ENCODE measurements around the gene APLF.
"Not testable (repeated sequence)": the region's sequence is repeated elsewhere in the genome, so short reads cannot be mapped to it uniquely, and the experiment has no call there.

The APLF gene

DNA sequence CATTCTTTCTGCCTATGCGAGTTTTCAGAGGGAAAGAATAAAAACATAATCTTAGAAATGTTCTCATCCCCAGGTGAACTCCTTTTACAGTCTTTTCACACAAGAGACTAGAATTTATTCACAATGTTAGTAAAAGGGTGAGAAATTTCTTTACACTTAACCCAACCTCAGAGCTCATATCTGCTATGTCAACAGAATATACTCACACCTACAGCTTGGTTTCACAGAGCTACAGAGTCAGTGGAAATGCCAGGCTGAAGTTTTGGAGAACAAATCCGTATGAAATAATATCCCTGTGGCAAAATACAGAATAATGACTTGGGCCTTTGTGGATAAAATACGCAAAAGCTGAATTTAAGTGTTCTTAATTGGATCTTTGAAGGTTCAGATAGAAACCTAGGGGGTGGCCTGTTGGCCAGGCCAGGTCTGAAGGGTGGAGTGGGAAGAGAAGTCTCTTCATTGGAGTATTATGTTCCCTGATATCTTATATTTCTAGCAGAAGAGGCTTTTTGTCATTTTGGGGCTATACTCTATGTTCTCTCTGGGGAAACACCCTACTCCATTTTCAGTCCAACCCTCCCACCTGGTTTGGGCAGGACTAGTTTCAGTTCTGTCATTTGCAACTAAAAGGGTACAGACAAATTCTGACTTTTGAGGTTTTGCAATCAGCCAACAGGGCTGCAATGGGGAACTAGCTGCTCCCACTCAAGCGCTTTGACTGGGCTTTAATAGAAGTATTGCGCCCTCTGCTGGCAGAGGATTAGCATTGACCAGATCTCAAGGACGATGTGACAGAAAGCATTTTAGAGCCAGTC lies 26.0 kb upstream of the APLF start:
- DNase-seq, result peak; percentile 89

DNA sequence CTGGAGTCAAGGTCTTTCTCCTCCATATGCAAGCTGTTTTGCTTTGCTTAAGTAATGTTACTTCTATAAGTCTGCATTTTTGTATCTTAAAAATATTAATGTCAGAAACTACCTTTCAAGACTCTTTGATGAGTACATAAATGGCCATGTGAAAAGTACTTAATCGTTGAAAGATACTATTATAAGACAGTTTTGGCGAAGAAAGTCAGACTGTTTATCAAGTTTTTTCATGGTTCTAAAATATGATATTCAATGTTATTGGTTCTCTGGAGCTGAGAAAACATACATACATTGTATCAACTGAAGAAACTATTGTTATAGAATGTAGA lies 25.4 kb upstream of the APLF start:
- DNase-seq, result no peak

DNA sequence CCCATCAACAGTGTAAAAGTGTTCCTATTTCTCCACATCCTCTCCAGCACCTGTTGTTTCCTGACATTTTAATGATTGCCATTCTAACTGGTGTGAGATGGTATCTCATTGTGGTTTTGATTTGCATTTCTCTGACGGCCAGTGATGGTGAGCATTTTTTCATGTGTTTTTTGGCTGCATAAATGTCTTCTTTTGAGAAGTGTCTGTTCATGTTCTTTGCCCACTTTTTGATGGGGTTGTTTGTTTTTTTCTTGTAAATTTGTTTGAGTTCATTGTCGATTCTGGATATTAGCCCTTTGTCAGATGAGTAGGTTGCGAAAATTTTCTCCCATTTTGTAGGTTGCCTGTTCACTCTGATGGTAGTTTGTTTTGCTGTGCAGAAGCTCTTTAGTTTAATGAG lies 21.0 kb upstream of the APLF start:
- not testable (repeated sequence) for DNase-seq

DNA sequence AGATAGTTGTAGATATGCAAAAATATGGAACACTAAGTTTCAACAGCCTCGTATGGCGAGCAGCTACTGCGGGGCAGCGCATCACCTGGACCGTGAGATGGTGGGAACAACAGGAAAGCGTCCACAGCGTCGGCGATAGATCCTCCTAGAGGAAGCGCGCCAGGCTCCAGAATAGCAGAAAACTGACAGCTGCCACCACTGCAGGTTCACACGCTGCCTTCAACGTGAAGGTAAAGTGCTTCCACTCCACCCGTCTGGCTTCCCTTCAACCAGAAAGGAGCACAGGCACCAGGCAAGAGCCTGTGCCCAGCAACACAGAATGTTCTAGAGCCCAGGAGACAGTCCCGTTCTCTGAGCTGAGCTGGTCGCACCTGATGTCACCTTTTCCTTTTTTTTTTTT lies 20.3 kb upstream of the APLF start:
- no peak for DNase-seq

DNA sequence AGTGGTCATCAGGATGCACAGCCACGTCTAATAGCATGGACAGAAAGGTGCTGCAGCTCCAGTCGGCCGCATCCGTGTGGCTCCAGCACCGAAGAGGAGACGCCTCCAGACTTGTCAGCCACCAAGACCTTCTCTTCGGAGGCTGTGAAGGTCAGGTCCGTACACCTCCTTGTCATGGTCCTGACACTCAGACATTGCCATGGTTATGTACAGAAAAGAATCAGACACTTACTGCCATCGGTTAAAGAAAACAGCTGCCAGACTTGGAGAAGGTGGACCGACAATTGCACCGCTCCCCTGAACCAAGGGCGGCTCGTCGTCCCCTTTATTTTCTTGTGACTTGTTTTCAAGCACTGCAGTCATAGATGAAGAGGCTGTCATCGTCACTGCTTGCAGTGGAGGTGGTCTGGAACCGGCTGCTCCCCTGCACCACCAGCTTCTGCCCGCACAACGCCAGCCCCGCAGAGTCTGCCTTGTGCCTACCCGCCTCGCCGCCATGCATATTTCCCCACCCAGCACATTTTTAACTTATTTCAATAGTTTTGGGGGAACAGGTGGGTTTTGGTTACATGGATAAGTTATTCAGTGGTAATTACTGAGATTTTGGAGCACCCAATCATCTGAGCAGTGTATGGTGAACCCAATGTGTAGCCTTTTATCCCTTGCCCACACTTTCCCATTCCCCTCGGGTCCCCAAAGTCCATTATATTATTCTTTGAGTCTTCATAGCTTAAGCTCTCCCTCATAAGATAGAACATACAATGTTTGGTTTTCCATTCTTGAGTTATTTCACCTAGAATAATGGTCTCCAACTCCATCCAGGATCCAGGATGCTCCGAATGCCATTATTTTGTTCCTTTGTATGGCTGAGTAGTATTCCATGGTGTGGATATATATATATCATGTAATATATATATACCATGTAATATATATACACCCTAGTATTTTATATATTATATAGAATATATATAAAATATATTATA lies 18.4 kb upstream of the APLF start:
- DNase-seq, result no peak

DNA sequence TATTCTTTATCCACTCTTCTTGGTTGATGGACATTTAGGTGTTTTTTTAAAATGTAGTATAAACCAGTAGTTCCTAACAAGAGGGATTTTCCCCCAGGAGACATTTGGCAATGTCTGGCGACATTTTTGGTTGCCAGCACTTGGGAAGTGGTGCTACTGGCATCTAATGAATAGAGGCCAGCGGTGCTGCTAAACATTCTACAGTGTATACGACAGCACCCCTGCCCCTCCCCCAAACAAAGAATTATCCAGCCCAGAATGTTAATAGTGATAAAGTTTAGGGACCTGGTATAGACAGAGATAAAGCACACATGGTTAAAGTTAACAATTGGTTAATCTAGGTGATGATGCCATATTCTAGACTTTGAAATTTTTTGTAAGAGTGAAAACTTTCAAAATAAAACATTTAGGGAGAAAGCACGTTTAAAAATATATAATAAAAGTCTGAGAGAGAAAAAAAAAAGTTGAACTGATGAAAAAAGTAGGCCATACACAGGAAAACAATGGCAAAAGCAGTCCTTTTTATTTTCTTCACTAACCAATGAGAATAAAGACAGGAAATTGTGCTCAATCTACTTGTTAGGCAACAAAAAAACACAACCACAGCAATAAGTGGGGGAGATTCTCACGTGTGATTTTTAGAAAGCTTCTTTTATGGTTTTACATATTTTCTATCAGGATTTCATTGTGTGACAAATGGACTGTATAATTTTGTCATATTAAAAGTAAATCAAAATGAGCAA lies 15.1 kb upstream of the APLF start:
- DNase-seq, result no peak

- DNase-seq, result no peak
Measured at GRCh38 chr2:68453761-68454360, 13.5 kb upstream of the APLF start.

- DNase-seq, result no peak
Measured at GRCh38 chr2:68454719-68455118, 12.7 kb upstream of the APLF start.

GRCh38 chr2:68456198-68456597 lies 11.2 kb upstream of the APLF start:
- no peak for DNase-seq

DNA sequence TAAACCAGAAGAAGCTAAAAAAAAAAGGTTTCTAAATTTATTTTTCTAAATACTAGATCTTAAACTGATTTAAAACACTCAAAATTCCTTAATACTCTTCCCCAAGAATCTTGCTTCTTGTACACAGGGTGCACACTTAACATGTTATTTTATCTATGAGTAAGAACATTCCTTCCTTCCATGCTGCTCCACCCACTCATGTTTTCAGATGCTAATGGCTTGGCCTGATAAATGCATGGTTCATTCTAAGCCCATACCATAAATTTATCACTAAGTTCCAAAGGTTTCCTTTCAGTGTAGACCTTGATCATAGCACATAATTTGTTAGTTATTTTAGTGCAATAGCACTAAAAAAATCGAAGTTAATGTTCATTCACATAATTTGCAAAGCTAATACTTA lies 8.4 kb upstream of the APLF start:
- no peak for DNase-seq

GRCh38 chr2:68463287-68463877 lies 4.0 kb upstream of the APLF start:
- no peak for DNase-seq

DNA sequence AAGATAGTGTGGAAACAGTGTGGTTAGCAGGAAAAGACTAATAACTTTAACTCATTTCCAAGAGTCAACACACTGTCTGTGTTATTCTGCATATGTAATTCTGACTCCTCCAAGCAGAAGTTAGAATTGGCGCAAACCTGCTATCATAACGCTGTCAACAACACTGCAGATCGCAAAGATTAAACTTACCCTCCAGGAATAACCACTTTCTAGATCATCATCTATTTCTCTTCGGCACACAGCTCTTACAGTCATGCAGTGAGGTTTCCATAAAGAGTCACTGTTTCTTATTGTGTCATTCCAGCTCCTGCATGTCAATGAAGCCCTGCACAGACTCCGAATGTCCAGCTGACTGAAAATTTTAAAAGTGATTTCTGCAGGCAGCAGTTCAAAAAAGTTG lies 2.7 kb upstream of the APLF start:
- no peak for DNase-seq

- peak; percentile 63 for DNase-seq
Measured at GRCh38 chr2:68465081-68465916, 2.1 kb upstream of the APLF start.

DNA sequence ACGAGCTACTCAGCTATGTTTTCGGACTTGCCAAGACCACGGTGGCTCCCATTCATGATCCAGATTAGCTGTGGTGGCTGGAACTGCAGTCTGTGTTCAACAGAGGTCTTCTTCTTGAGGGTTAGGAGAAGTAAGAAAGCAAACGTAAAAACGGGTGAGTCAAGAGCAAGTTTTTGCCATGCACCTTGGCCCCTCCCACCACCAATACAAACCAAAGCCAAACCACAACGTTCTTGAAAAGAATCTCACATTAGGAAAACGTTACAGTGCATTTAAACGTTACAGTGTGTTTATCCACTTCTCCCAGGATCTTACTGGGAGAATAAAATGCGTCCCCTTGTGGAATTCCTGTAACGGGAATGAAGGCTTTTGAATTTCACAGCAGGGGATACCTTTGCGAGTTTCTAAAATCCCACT lies 1.0 kb upstream of the APLF start:
- DNase-seq, result peak; percentile 64

- DNase-seq, result no peak
Measured at GRCh38 chr2:68466778-68467076, 658 bp upstream of the APLF start.

DNA sequence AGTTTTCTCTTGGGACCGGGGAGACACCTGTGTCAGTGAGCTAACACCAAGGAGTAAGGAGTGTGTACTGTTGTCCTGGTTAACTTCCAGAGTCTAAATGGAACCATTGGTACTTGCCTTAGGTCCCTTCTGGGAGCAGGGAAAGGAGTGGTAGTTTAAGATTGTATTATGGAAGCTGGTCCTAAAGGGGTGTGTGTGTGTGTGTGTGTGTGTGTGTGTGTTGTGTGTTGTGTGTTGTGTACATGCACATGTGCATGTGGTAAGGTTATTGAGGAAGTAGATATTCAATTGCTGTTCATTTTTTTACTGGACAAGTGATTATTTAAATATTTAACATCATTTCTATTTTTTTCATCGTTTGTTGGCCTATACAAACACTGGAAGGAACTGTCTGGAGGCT lies 1.4 kb downstream of the APLF start:
- DNase-seq, result no peak

DNA sequence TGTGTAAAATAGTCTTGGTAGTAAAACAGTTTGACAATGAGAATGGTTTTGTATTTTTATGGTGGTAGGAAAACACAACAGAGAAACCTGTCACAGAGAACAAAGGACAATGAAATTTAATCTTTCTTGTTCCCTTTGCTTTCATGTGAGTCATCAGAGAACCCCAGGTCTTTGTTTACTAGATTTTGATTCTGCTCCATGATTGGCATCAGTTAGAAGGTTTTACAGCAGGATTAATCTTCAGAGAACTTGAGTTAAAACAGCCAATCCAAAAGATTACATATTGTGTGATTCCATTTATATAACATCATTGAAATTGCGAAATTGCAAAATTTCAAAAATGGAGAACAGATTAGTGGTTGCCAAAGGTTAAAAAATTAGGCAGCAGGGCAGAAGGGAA lies 2.5 kb downstream of the APLF start:
- no peak for DNase-seq

GRCh38 chr2:68471385-68471784 lies 4.0 kb downstream of the APLF start:
- DNase-seq, result no peak

DNA sequence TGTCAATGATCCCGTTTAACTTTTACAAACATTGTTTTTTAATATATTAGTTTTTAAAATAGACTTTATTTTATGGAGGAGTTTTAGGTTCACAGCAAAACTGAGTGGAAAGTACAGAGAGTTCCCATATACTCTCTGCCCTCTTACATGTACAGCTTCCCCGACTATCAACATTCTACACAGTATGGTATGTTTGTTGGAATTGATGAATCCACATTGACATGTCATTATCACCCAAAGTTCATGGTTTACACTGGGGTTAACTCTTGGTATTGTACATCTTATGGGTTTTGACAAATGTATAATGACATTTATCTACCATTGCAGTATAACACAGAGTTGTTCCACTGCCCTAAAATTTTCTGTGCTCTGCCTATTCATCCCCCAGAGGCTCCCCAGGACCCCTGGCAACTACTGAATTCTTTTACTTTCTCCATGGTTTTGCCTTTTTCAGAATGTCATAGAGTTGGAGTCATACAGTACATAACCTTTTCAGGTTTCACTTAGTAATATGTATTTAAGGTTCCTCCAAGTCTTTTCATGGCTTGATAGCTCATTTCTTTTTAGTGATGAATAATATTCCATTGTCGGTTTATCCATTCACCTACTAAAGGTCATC lies 5.5 kb downstream of the APLF start:
- no peak for DNase-seq

DNA sequence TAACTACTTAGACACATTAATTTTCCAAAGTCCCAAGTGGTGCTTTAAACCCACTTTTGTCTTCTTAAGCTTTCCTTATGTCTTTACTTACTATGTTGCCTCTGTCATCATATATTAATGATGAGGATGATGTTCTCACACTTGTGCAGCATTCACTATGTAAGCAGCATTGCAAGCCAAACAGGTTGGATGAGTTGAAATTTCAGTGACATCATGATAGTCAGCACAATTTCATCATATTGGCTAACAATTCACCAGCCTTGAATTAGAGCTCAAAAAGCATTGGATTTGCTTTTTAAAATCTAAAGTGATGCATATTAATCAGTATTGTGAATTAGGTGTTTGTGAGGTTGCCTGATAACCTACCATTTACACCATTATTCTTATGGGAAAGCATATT lies 7.7 kb downstream of the APLF start:
- no peak for DNase-seq

- DNase-seq, result no peak
Measured at GRCh38 chr2:68475576-68475975, 8.2 kb downstream of the APLF start.

Data from stimulated activated CD4-positive, alpha-beta T cell treated with anti-CD3 and anti-CD28 coated beads, Interleukin-1b, Interleukin-23, amount 100 ng/mL, for 48 hours (primary cell).